Suprapubic skin (tissue), 4 donors: ENCODE measurements around the gene RASA2.

ENCODE experiments used
- POLR2A ChIP-seq, 2 donors: fragments of 450-650 bp; IDR thresholded peaks; one replicate each; pipeline ENCODE4 v1.6.1; 2017; ENCODE audit warnings: antibody characterized with exemption in 2 of 2, mild to moderate bottlenecking in 2 of 2, moderate library complexity in 2 of 2
- POLR2AphosphoS5 ChIP-seq, 3 donors: sonication (generic); formaldehyde crosslinking; IDR thresholded peaks; one replicate each; pipeline ENCODE4 v1.6.1; 2017; ENCODE audit warnings: antibody characterized with exemption in 3 of 3
- TF ChIP-seq, protein P1 (sequence below), 2 donors: fragments of 200-600 bp in 1 of 2; fragments of 450-650 bp in 1 of 2; sonication (generic) in 1 of 2; IDR thresholded peaks; one replicate each; pipeline ENCODE4 v1.5.1; 2016 to 2019; ENCODE audit warnings: antibody characterized with exemption in 2 of 2, mild to moderate bottlenecking in 1 of 2, moderate library complexity in 1 of 2

DNA sequence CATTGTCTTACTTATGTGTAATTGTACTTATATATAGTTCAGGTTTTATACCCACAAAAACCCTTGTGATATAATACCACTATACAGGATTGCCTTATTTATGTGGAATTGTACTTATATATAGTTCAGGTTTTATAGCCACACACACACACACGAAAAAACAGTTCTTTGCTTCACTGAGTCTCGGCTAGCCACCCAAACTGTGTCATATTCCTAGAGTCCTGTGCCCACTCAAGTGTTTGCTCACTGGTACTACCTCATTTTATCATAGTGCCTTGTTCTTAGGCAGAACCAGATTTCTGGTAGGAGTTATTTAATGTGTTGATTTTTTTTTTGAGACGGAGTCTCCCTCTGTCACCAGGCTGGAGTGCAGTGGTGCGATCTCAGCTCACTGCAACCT, 12.5 kb downstream of the RASA2 start:
- TF ChIP-seq, protein P1, sequence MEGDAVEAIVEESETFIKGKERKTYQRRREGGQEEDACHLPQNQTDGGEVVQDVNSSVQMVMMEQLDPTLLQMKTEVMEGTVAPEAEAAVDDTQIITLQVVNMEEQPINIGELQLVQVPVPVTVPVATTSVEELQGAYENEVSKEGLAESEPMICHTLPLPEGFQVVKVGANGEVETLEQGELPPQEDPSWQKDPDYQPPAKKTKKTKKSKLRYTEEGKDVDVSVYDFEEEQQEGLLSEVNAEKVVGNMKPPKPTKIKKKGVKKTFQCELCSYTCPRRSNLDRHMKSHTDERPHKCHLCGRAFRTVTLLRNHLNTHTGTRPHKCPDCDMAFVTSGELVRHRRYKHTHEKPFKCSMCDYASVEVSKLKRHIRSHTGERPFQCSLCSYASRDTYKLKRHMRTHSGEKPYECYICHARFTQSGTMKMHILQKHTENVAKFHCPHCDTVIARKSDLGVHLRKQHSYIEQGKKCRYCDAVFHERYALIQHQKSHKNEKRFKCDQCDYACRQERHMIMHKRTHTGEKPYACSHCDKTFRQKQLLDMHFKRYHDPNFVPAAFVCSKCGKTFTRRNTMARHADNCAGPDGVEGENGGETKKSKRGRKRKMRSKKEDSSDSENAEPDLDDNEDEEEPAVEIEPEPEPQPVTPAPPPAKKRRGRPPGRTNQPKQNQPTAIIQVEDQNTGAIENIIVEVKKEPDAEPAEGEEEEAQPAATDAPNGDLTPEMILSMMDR (IDR thresholded peaks at IDR 0.05): no peak
- TF ChIP-seq POLR2A (IDR thresholded peaks at IDR 0.05) (no peak), POLR2AphosphoS5 (IDR thresholded peaks at IDR 0.05) (no peak)
